ENCODE measurements around the gene ZNF669. TPM values are rescaled to one million over a fixed set of nuclear protein-coding genes. Genes with fewer than 3 reads are reported as not detected.

ZNF669 gene
- total RNA-seq, 2 experiments from 2014 or later: 8.2 to 9.2 TPM

- Mint-ChIP-seq H3K4me3 (no peak overlapping the region), H3K36me3 (peaks cover 59% of the 10 kb centered on the region)
Observed at GRCh38 chr1:247102381-247102780, 1.8 kb downstream of the ZNF669 start.

GRCh38 chr1:247100676-247101279 lies 3.4 kb downstream of the ZNF669 start:
- Mint-ChIP-seq H3K9me3 (ENCODE audit: low read depth) (peaks cover 42% of the 10 kb centered on the region), H3K27me3 (no peaks in the 10 kb centered on the region), H3K4me3 (no peak overlapping the region), H3K4me1 (peaks cover 15% of the 10 kb centered on the region), H3K27ac (no peak overlapping the region), H3K36me3 (peaks cover 69% of the 10 kb centered on the region)
- CTCF ChIA-PET: no interaction called here
- ATAC-seq: no peak
- DNase-seq: no peak

More at GRCh38 chr1:247102381-247102780, 1.8 kb downstream of the ZNF669 start:
- Mint-ChIP-seq H3K9me3 (ENCODE audit: low read depth) (peaks cover 29% of the 10 kb centered on the region), H3K27me3 (peaks cover 9% of the 10 kb centered on the region), H3K4me1 (peaks cover 15% of the 10 kb centered on the region), H3K27ac (no peak overlapping the region)
- no peak for DNase-seq
- ATAC-seq: no peak
- CTCF ChIA-PET: no interaction called here

- peaks cover 52% of the 10 kb centered on the region for H3K36me3 Mint-ChIP-seq
Observed at GRCh38 chr1:247096958-247097357, 7.2 kb downstream of the ZNF669 start.

GRCh38 chr1:247096544-247096943 lies 7.6 kb downstream of the ZNF669 start:
- CTCF ChIA-PET: no interaction called here
- ATAC-seq (no peak), DNase-seq (no peak)
- no peak overlapping the region for H3K4me3 Mint-ChIP-seq
- H3K36me3 Mint-ChIP-seq: peaks cover 48% of the 10 kb centered on the region
- H3K27me3 Mint-ChIP-seq: no peaks in the 10 kb centered on the region
- no peak overlapping the region for H3K27ac Mint-ChIP-seq
- peaks cover 32% of the 10 kb centered on the region for H3K9me3 Mint-ChIP-seq (ENCODE audit: low read depth)
- H3K4me1 Mint-ChIP-seq: no peaks in the 10 kb centered on the region

More at GRCh38 chr1:247096958-247097357, 7.2 kb downstream of the ZNF669 start:
- peaks cover 36% of the 10 kb centered on the region for H3K9me3 Mint-ChIP-seq (ENCODE audit: low read depth)
- DNase-seq (no peak), ATAC-seq (no peak)
- no peaks in the 10 kb centered on the region for H3K27me3 Mint-ChIP-seq
- CTCF ChIA-PET: no interaction called here
- peaks cover 1% of the 10 kb centered on the region for H3K4me1 Mint-ChIP-seq
- H3K4me3 Mint-ChIP-seq: no peak overlapping the region
- no peak overlapping the region for H3K27ac Mint-ChIP-seq

- Mint-ChIP-seq H3K9me3 (ENCODE audit: low read depth) (peaks cover 31% of the 10 kb centered on the region), H3K36me3 (peaks cover 43% of the 10 kb centered on the region), H3K27ac (no peak overlapping the region), H3K27me3 (no peaks in the 10 kb centered on the region), H3K4me1 (no peaks in the 10 kb centered on the region), H3K4me3 (no peak overlapping the region)
- CTCF ChIA-PET: interaction anchor here (0.5 kb wide), 1 partner anchor 139 kb away, joined by 3 read pairs; no protein-coding TSS in a partner anchor
- DNase-seq (no peak), ATAC-seq (no peak)
Observed at GRCh38 chr1:247096112-247096511, 8.0 kb downstream of the ZNF669 start.

- Mint-ChIP-seq H3K27ac (no peak overlapping the region), H3K9me3 (ENCODE audit: low read depth) (peaks cover 5% of the 10 kb centered on the region), H3K27me3 (no peaks in the 10 kb centered on the region), H3K36me3 (no peaks in the 10 kb centered on the region), H3K4me3 (no peak overlapping the region), H3K4me1 (no peaks in the 10 kb centered on the region)
- DNase-seq (no peak), ATAC-seq (no peak)
- CTCF ChIA-PET: no interaction called here
Observed at GRCh38 chr1:247090455-247090854, 13.7 kb downstream of the ZNF669 start.

- Mint-ChIP-seq H3K4me1 (no peaks in the 10 kb centered on the region), H3K27ac (no peak overlapping the region), H3K36me3 (no peaks in the 10 kb centered on the region), H3K9me3 (ENCODE audit: low read depth) (peaks cover 5% of the 10 kb centered on the region), H3K27me3 (no peaks in the 10 kb centered on the region), H3K4me3 (no peak overlapping the region)
- DNase-seq (no peak), ATAC-seq (no peak)
- CTCF ChIA-PET: no interaction called here
Observed at GRCh38 chr1:247089616-247090375, 14.4 kb downstream of the ZNF669 start.

- H3K4me3 Mint-ChIP-seq: no peak overlapping the region
- peaks cover 7% of the 10 kb centered on the region for H3K9me3 Mint-ChIP-seq (ENCODE audit: low read depth)
- no peaks in the 10 kb centered on the region for H3K27me3 Mint-ChIP-seq
- no peaks in the 10 kb centered on the region for H3K36me3 Mint-ChIP-seq
- no peaks in the 10 kb centered on the region for H3K4me1 Mint-ChIP-seq
- ATAC-seq (no peak), DNase-seq (no peak)
- no peak overlapping the region for H3K27ac Mint-ChIP-seq
- CTCF ChIA-PET: no interaction called here
Observed at GRCh38 chr1:247088967-247089366, 15.2 kb downstream of the ZNF669 start.

GRCh38 chr1:247087256-247087655 lies 16.9 kb downstream of the ZNF669 start:
- Mint-ChIP-seq H3K27me3 (peaks cover 4% of the 10 kb centered on the region), H3K4me3 (no peak overlapping the region)

GRCh38 chr1:247085310-247085709 lies 18.8 kb downstream of the ZNF669 start:
- peaks cover 7% of the 10 kb centered on the region for H3K9me3 Mint-ChIP-seq (ENCODE audit: low read depth)
- ATAC-seq (no peak), DNase-seq (no peak)
- peaks cover 6% of the 10 kb centered on the region for H3K27me3 Mint-ChIP-seq
- CTCF ChIA-PET: no interaction called here
- no peaks in the 10 kb centered on the region for H3K36me3 Mint-ChIP-seq
- no peak overlapping the region for H3K4me3 Mint-ChIP-seq
- H3K27ac Mint-ChIP-seq: no peak overlapping the region
- H3K4me1 Mint-ChIP-seq: no peaks in the 10 kb centered on the region

More at GRCh38 chr1:247087256-247087655, 16.9 kb downstream of the ZNF669 start:
- Mint-ChIP-seq H3K9me3 (ENCODE audit: low read depth) (peaks cover 7% of the 10 kb centered on the region), H3K27ac (no peak overlapping the region), H3K36me3 (no peaks in the 10 kb centered on the region), H3K4me1 (no peaks in the 10 kb centered on the region)
- DNase-seq (no peak), ATAC-seq (no peak)
- CTCF ChIA-PET: no interaction called here

- DNase-seq (no peak), ATAC-seq (no peak)
- Mint-ChIP-seq H3K27me3 (peaks cover 6% of the 10 kb centered on the region), H3K9me3 (ENCODE audit: low read depth) (peaks cover 7% of the 10 kb centered on the region), H3K27ac (no peak overlapping the region), H3K4me1 (no peaks in the 10 kb centered on the region), H3K4me3 (no peak overlapping the region), H3K36me3 (no peaks in the 10 kb centered on the region)
- CTCF ChIA-PET: no interaction called here
Observed at GRCh38 chr1:247084771-247085170, 19.4 kb downstream of the ZNF669 start.

- CTCF ChIA-PET: interaction anchor here (1.1 to 1.9 kb wide), 2 partner anchors 20 to 131 kb away, joined by 3 to 6 read pairs; no protein-coding TSS in a partner anchor
- H3K27ac Mint-ChIP-seq: peak overlapping the region; percentile 70
- no peak for DNase-seq
Observed at GRCh38 chr1:247079141-247079874, 24.8 kb downstream of the ZNF669 start.

GRCh38 chr1:247078258-247079140 lies 25.7 kb downstream of the ZNF669 start, which contains the start of gene ZNF670:
Gene ZNF670 (minus strand): TSS chr1:247078811. CDS start chr1:247078596, 215 bp downstream.
- ATAC-seq: peak; percentile 100
- CTCF ChIA-PET: interaction anchor here (1.9 kb wide), 1 partner anchor 132 kb away, joined by 6 read pairs; no protein-coding TSS in a partner anchor
- H3K27ac Mint-ChIP-seq: peak within 1 kb of the TSS; percentile 70
- H3K4me1 Mint-ChIP-seq: peaks cover 21% of the 10 kb centered on the region
- H3K4me3 Mint-ChIP-seq: peak within 1 kb of the TSS; percentile 80
- H3K9me3 Mint-ChIP-seq (ENCODE audit: low read depth): peaks cover 2% of the 10 kb centered on the region
- peak; percentile 90 for DNase-seq
- H3K27me3 Mint-ChIP-seq: peaks cover 6% of the 10 kb centered on the region
- peaks cover 16% of the 10 kb centered on the region for H3K36me3 Mint-ChIP-seq

More at GRCh38 chr1:247079141-247079874, 24.8 kb downstream of the ZNF669 start:
- H3K4me3 Mint-ChIP-seq: peak overlapping the region; percentile 80
- peaks cover 21% of the 10 kb centered on the region for H3K4me1 Mint-ChIP-seq
- ATAC-seq: no peak
- H3K36me3 Mint-ChIP-seq: peaks cover 14% of the 10 kb centered on the region
- H3K9me3 Mint-ChIP-seq (ENCODE audit: low read depth): no peaks in the 10 kb centered on the region
- H3K27me3 Mint-ChIP-seq: peaks cover 6% of the 10 kb centered on the region
